IPS-20b (cell line): ENCODE measurements around the gene AGPS.
"Not testable (repeated sequence)": the region's sequence is repeated elsewhere in the genome, so short reads cannot be mapped to it uniquely, and the experiment has no call there.

ENCODE experiments used
- H3K27ac ChIP-seq: one replicate; pipeline ENCODE4 v1.5.1; 2013; ENCODE audit warnings: low read length
- H3K27me3 ChIP-seq: 2 replicates; pipeline ENCODE4 v1.6.1; 2013; ENCODE audit warnings: mild to moderate bottlenecking, low read length, inconsistent platforms; ENCODE audit not compliant: insufficient read depth
- H3K36me3 ChIP-seq: 2 replicates; pipeline ENCODE4 v1.6.1; 2013; ENCODE audit warnings: low read depth, mild to moderate bottlenecking, inconsistent platforms, low read length, moderate library complexity; ENCODE audit not compliant: insufficient read depth
- H3K4me1 ChIP-seq: 2 replicates; pipeline ENCODE4 v1.6.1; 2013; ENCODE audit warnings: mild to moderate bottlenecking, control low read depth, inconsistent platforms, low read length, moderate library complexity; ENCODE audit not compliant: insufficient read depth
- H3K4me3 ChIP-seq: 2 replicates; pipeline ENCODE4 v1.5.1; 2013; ENCODE audit warnings: mild to moderate bottlenecking, low read length, inconsistent platforms
- H3K9ac ChIP-seq: 2 replicates; pipeline ENCODE4 v1.6.1; 2013; ENCODE audit warnings: low read depth, mild to moderate bottlenecking, inconsistent platforms, low read length, moderate library complexity
- H3K9me3 ChIP-seq: 2 replicates; pipeline ENCODE4 v1.6.1; 2013; ENCODE audit warnings: mild to moderate bottlenecking, low read depth, low read length, inconsistent platforms; ENCODE audit not compliant: insufficient read depth

Gene AGPS

DNA sequence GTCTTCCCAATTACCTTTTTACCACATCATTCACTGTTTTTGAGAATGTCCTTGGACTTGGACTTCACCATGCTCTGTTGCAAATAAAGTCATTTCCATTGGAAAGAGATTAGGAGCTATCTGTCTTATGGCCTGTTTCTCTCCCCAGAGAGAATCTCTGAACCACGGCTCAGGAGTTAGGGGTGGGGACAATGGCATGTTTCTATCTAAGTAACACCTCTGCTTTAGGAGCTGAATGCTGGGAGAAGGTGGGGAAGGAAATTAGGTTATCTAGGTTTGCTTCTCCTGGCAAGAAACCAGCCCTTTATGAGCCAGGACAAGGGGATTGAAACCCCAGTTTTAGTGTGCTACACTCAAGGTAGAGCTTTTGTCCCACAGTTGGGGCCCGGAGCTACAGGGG is 86.3 kb downstream of the AGPS start:
- H3K36me3 ChIP-seq: no peaks in the 10 kb centered on the region
- H3K27me3 ChIP-seq: no peaks in the 10 kb centered on the region
- H3K9me3 ChIP-seq: no peaks in the 10 kb centered on the region
- H3K4me3 ChIP-seq: no peak overlapping the region
- H3K4me1 ChIP-seq: no peaks in the 10 kb centered on the region
- no peak overlapping the region for H3K27ac ChIP-seq
- H3K9ac ChIP-seq: no peak overlapping the region

DNA sequence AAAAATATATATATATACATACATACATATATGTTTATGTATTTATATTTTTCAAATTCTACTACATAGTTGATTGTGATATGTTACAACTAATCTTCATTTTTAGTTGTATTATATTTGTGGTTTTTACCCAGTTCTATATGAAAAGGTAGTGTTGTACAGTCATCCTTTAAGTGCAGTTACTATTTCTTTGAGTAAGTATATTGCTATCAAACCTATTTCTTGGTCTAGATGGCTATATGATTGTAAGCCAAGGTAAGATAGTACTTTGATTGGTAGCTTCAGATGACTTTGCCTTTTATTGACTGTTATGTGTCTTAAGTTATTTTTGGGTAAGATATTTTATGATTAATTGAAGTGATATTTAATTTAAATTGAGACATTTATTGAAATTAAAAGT is 89.6 kb downstream of the AGPS start:
- Histone ChIP-seq H3K27ac (no peak overlapping the region), H3K27me3 (no peaks in the 10 kb centered on the region), H3K4me3 (no peak overlapping the region), H3K9me3 (no peaks in the 10 kb centered on the region), H3K4me1 (no peaks in the 10 kb centered on the region), H3K36me3 (peaks cover 4% of the 10 kb centered on the region; the same call in 1 of the 2 replicates), H3K9ac (no peak overlapping the region)

DNA sequence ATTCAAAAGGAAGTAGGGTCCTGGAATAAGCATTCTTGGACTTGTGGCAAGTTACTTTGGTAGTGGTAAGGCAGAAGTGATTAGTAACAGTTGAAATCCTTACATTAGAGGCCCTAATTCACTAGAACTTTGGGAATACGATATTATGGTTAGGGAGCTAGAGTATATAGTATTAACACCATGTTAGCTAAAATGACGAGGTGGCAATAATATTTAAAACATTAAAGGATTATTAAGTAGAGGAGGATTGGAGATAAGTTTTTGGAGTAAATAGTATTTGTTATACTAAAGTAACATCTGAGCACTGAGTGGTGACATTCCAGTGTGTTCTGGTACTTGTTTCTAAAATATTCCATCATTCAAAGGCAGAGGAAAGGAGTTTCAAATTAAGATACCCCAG is 91.0 kb downstream of the AGPS start:
- H3K4me1 ChIP-seq: no peaks in the 10 kb centered on the region
- no peak overlapping the region for H3K4me3 ChIP-seq
- no peak overlapping the region for H3K9ac ChIP-seq
- no peaks in the 10 kb centered on the region for H3K9me3 ChIP-seq
- H3K27ac ChIP-seq: no peak overlapping the region
- peaks cover 4% of the 10 kb centered on the region; the same call in 1 of the 2 replicates for H3K36me3 ChIP-seq
- H3K27me3 ChIP-seq: no peaks in the 10 kb centered on the region

DNA sequence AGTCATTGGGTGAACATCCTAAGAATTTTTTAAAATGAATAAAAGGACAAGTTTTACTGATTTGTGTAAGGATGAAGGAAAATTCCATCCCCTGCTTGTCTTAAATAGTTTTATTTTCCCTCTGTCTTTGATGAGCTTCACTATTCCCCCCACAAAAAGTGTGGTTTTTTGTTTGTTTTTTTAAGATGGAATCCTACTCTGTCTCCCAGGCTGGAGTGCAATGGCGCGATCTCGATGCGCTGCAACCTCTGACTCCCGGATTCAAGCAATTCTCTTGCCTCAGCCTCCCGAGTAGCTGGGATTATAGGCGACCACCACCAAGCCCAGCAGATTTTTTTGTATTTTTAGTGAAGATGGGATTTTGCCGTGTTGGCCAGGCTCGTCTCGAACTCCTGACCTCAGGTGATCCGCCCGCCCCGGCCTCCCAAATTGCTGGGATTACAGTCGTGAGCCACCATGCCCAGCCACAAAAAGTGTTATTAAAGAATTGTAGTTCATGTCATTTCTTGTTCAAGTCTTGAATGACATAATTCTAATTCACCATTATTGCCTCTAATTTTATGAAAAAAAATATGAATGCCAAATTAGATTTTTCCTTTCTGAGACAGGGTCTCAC is 91.7 kb downstream of the AGPS start:
- Histone ChIP-seq H3K9me3 (no peaks in the 10 kb centered on the region), H3K27me3 (no peaks in the 10 kb centered on the region), H3K4me1 (no peaks in the 10 kb centered on the region), H3K36me3 (peaks cover 4% of the 10 kb centered on the region; the same call in 1 of the 2 replicates), H3K4me3 (no peak overlapping the region), H3K9ac (no peak overlapping the region), H3K27ac (no peak overlapping the region)

DNA sequence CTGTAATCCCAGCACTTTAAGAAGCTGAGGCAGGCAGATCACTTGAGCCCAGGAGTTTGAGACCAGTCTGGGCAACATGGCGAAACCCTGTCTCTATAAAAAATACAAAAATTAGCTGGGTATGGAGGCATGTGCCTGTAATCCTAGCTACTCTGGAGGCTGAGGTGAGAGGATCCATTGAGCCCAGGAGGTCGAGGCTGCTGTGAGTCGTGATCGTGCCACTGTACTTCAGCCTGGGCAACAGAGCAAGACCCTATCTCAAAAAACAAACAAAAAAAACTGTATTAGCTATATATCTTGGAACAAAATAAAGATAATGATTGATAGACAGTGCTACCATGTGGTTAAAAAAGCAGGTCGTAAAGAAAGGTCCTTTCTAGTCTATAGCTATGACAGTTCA is 93.1 kb downstream of the AGPS start:
- not testable (repeated sequence) for H3K9me3 ChIP-seq, H3K27ac ChIP-seq, H3K4me3 ChIP-seq, H3K27me3 ChIP-seq, H3K9ac ChIP-seq, H3K4me1 ChIP-seq, H3K36me3 ChIP-seq

DNA sequence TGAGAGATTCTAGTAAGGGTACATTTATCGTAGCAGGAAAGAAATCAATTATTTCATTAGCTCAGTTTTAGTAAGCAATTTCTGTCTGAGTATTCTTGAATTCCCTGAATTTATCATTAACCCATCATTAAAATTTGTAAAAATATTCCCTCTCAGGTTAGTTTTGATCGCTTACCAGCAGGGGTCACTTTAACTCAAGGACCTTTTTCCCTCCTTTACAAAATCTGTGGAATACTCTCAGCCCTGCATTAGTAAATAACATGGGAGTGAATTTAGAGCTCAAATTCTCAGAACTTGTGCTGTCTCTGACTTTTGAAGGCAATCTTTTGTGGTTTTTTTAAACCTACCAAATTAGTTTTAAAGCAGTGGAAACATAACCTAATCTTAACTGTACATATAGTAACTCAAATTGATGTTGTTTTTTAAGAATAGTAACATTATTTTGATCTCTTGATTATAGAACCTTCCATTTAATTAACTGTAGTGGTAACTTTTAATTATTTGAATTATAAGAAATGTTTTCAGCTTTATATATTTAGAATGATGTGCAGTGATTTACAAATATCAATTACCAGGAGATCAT is 97.2 kb downstream of the AGPS start:
- H3K9ac ChIP-seq: no peak overlapping the region
- H3K27ac ChIP-seq: no peak overlapping the region
- H3K4me1 ChIP-seq: no peaks in the 10 kb centered on the region
- H3K36me3 ChIP-seq: peaks cover 11% of the 10 kb centered on the region
- H3K9me3 ChIP-seq: no peaks in the 10 kb centered on the region
- no peaks in the 10 kb centered on the region for H3K27me3 ChIP-seq
- no peak overlapping the region for H3K4me3 ChIP-seq

DNA sequence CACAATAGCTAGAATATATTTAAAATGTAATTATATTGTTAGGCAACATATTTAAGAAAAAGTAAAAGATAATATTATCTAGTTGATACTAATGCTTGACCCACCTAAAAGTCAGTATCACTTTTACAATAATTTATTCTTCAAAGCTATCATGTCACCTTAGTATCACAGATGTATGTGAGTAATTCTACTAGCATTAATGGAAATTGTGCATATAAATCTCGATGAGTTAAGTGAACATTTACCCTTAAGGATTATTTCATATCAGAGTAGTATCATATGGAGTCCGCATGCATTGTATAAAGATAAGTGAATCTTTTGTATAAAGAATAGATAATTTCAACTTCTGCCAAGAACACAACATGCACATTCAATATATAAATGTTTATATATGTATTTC is 103.4 kb downstream of the AGPS start:
- Histone ChIP-seq H3K36me3 (peaks cover 11% of the 10 kb centered on the region), H3K9me3 (no peaks in the 10 kb centered on the region), H3K4me3 (no peak overlapping the region), H3K9ac (no peak overlapping the region), H3K27ac (no peak overlapping the region), H3K27me3 (no peaks in the 10 kb centered on the region), H3K4me1 (no peaks in the 10 kb centered on the region)

DNA sequence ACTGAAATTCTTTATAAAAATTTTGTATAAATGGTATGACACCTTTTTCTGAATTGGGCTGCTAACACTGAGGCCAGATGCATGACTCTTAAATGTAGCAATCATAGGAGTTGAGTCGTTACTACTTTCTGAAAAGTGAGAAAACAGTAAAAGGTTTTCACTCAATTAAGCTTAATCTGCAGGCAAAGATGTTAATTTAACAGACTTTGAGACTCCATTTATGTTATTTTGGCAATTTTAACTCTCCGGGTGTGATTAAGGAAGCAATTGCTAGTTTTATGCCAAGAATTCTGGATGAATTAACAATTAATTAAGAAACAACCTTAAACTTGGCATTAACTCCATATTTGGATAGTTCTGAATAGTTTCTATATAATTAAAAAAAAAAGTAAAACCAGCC is 104.3 kb downstream of the AGPS start:
- Histone ChIP-seq H3K27ac (no peak overlapping the region), H3K27me3 (no peaks in the 10 kb centered on the region), H3K9ac (no peak overlapping the region), H3K4me1 (no peaks in the 10 kb centered on the region), H3K36me3 (peaks cover 11% of the 10 kb centered on the region), H3K9me3 (no peaks in the 10 kb centered on the region), H3K4me3 (no peak overlapping the region)

DNA sequence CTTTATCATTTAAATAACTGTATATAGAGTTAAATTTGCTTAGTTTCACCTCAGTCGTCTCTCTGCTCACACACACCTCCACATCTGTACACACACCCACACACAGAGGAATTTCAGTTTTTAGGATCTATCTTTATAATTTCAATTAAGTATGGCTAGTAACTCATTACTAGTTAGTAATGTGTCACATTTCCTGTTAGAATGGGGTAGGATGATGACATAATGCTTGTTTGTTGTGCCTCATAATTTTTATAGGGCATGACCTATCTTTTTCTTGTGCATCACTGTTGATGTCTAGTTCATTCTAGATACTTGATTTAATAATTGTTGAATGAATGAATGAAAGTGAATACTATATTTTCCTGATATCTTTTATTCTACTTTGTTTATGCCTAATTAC is 108.6 kb downstream of the AGPS start:
- H3K9me3 ChIP-seq: no peaks in the 10 kb centered on the region

DNA sequence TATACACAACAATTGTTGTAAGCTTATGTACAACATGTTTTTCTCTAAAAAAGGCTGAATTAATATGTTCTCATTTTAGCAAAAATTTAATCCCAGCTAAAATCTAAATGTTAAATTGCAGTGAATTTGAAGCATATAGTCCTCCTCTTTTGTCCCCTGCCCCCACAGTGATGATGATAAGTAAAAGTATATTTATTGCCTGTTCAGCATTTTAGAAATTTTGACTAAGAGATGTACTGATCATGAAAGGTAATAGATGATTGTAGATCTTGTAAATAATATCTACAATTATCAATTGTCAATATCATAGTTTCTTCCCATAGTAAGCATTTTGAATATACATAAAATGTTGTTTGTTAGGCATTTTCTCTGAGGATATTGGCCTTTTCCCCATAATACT is 113.9 kb downstream of the AGPS start:
- H3K4me1 ChIP-seq: no peaks in the 10 kb centered on the region
- H3K27me3 ChIP-seq: no peaks in the 10 kb centered on the region
- H3K9ac ChIP-seq: no peak overlapping the region
- H3K4me3 ChIP-seq: no peak overlapping the region
- H3K9me3 ChIP-seq: no peaks in the 10 kb centered on the region
- H3K36me3 ChIP-seq: peaks cover 13% of the 10 kb centered on the region
- no peak overlapping the region for H3K27ac ChIP-seq

More for the DNA sequence above, 108.6 kb downstream of the AGPS start:
- Histone ChIP-seq H3K4me1 (no peaks in the 10 kb centered on the region), H3K9ac (no peak overlapping the region), H3K27ac (no peak overlapping the region), H3K4me3 (no peak overlapping the region), H3K36me3 (peaks cover 4% of the 10 kb centered on the region; the same call in 1 of the 2 replicates), H3K27me3 (no peaks in the 10 kb centered on the region)

DNA sequence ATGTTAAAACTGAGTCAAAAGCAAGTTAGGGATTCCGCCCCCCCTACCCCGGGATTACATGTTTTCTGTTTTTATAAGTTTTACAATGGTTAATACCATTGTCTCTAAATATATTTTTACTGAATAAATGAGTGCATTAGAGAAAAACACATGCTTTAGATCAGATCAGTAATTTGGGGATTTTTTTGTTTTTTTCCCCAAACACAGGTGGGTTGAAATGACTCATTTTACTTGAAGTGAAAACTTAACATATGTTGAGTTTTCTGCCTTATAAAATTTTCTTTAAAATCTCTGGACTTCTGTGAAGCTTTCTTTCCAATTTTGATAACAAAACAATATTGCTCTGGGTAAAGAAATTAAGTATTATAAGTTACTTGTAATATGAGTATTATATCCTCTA is 114.4 kb downstream of the AGPS start:
- no peak overlapping the region for H3K4me3 ChIP-seq
- no peak overlapping the region for H3K27ac ChIP-seq
- H3K27me3 ChIP-seq: no peaks in the 10 kb centered on the region
- no peaks in the 10 kb centered on the region for H3K9me3 ChIP-seq
- H3K9ac ChIP-seq: no peak overlapping the region
- no peaks in the 10 kb centered on the region for H3K4me1 ChIP-seq
- H3K36me3 ChIP-seq: peaks cover 13% of the 10 kb centered on the region

DNA sequence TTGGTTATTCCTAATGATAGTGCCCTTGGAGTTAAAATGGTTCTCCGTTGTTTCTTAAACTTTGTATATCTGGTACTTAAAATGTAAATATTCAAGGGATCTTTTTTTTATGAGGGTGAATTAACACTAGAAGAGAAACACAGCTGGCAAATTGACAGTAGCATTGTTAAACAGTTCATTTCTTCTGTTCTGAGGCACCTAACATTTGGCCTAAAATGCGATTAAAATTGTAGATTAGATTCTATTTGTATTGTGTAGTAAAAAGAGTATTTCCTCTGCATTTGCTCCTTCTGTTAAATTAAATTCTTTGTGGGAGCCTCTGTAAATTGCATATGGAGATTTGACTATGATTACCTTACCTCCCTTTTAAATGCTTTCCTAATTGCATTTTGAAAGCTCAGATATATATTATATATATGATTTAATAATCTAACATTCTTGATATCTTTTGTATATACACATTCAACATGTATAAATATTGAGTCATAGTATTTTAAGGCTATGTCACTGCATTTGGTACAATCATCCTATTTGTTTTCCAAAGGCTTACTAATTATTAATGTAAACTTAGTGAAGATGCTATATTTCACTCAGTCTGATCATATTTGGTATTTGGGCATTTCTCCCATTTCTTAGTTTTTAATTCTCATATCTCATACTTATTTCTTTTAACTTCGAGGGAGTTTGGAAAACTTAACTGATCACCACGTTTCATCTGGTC is 124.4 kb downstream of the AGPS start:
- H3K27me3 ChIP-seq: no peaks in the 10 kb centered on the region
- no peak overlapping the region for H3K4me3 ChIP-seq
- no peaks in the 10 kb centered on the region for H3K9me3 ChIP-seq
- peaks cover 28% of the 10 kb centered on the region; the same call in 1 of the 2 replicates for H3K4me1 ChIP-seq
- no peak overlapping the region for H3K27ac ChIP-seq
- H3K36me3 ChIP-seq: peaks cover 19% of the 10 kb centered on the region; the same call in 1 of the 2 replicates
- H3K9ac ChIP-seq: no peak overlapping the region
